ENCODE data around the gene ZBTB20. TPM values are rescaled to one million over a fixed set of nuclear protein-coding genes. Genes with fewer than 3 reads are reported as not detected.

The ZBTB20 gene
- total and polyA plus RNA-seq, 12 donors = 2.8 to 167 (median 108) TPM

DNA sequence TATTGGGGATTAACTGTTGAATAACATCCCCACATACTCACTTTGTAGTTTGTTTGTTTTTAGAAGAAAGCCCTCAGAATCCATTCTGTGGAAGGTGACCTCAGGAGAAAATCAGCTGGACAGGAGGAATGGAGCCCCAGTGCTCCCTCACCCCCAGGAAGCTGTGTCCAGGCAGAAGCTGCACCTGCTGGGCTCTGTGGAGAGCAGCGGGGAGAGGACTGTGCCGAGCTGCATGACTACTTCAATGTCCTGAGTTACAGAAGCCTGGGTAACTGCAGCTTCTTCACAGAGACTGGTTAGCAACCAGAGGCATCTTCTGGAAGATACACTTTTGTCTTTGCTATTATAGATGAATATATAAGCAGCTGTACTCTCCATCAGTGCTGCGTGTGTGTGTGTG is 839.3 kb downstream of the ZBTB20 start:
- TF ChIP-seq POLR2A (IDR thresholded peaks at IDR 0.05) = no peak
- TF ChIP-seq, protein P1, sequence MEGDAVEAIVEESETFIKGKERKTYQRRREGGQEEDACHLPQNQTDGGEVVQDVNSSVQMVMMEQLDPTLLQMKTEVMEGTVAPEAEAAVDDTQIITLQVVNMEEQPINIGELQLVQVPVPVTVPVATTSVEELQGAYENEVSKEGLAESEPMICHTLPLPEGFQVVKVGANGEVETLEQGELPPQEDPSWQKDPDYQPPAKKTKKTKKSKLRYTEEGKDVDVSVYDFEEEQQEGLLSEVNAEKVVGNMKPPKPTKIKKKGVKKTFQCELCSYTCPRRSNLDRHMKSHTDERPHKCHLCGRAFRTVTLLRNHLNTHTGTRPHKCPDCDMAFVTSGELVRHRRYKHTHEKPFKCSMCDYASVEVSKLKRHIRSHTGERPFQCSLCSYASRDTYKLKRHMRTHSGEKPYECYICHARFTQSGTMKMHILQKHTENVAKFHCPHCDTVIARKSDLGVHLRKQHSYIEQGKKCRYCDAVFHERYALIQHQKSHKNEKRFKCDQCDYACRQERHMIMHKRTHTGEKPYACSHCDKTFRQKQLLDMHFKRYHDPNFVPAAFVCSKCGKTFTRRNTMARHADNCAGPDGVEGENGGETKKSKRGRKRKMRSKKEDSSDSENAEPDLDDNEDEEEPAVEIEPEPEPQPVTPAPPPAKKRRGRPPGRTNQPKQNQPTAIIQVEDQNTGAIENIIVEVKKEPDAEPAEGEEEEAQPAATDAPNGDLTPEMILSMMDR (IDR thresholded peaks at IDR 0.05) = no peak
- Histone ChIP-seq H3K4me3 (no peak overlapping the region), H3K36me3 (replicated peaks in 1 of 2) (no peaks in the 10 kb centered on the region), H3K4me1 (replicated peaks in 1 of 2) (no peaks in the 10 kb centered on the region), H3K27me3 (no peaks in the 10 kb centered on the region), H3K27ac (no peak overlapping the region), H3K9me3 (replicated peaks in 1 of 3) (no peaks in the 10 kb centered on the region)
- DNase-seq = no peak
- 53 to 76% (median 68%) methylated on average over 3 of the region's 3 CpGs for WGBS, 4 donors
- intact Hi-C loops (cut with DNase I) = no loop called here

DNA sequence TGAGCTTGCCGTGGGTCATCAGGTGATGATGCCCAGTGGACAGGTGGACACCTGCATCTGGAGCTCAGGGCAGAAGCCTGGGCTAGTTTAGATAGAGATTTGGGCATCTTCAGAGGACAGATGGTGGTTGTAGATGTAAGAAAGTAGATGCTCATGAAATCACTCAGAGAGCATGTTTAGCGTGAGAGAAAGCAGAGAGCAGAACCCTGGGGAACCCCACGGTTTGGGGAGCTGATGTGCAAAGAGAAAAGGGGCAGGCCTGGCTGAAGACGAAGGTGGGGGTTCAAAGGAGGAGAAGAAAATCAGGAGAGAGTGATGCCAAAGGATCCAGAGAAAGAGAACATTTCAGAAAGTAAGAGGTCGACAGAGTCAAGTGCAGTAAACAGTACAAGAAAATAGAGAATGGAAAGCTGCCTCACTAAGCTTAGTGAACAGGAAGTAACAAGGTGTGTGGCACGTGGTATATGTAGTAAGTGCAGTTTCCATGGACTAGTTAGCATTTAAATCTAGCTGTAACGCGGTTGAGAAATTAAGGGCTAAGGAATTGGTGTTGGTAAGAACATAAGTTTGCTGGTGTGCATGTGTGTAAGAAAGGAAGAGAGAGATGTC is 839.8 kb downstream of the ZBTB20 start:
- Histone ChIP-seq H3K27me3 (no peaks in the 10 kb centered on the region), H3K9me3 (replicated peaks in 1 of 3) (no peaks in the 10 kb centered on the region), H3K4me3 (no peak overlapping the region), H3K27ac (no peak overlapping the region), H3K36me3 (replicated peaks in 1 of 2) (no peaks in the 10 kb centered on the region), H3K4me1 (replicated peaks in 1 of 2) (no peaks in the 10 kb centered on the region)
- TF ChIP-seq POLR2A (IDR thresholded peaks at IDR 0.05) = no peak
- TF ChIP-seq, protein P1 (IDR thresholded peaks at IDR 0.05) = no peak
- 82 to 84% (median 83%) methylated on average over 8 of the region's 8 CpGs for WGBS, 4 donors
- no peak for DNase-seq
- intact Hi-C loops (cut with DNase I) = no loop called here

DNA sequence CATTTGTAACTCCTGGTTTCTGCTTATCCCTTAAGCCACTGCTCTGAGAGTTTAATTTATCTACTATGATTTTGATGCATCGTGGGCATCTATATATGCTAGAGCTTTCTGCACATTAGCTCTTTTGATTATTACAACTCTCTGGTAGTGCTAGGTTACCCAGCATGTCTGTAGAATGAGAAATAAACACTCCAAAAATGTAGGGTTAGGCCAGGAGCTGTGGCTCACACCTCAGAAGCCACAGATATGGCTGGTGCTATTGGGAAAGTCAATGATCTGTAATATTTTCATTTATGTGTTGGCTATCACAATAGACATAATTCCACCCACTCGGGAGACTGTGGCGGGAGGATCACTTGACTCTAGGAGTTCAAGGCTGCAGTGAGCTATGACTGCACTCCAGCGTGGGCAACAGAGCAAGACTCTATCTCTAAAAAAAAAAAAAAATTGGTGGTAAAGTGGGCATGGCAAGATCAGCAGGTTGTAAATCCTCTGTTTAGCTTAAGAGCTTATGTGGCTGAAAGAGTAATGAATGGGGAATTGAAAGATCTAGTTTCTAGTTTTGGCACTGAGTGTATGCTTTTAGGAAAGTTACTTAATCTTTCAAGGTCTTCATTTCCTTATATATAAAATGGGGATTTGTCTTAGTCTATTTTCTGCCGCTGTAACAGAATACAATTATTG is 847.0 kb downstream of the ZBTB20 start:
- no peak for TF ChIP-seq POLR2A (IDR thresholded peaks at IDR 0.05)
- TF ChIP-seq, protein P1 (IDR thresholded peaks at IDR 0.05) = no peak
- H3K9me3 ChIP-seq (replicated peaks in 1 of 3) = no peaks in the 10 kb centered on the region
- no peaks in the 10 kb centered on the region for H3K36me3 ChIP-seq (replicated peaks in 1 of 2)
- WGBS, 4 donors = 79 to 82% (median 80%) methylated on average over 5 of the region's 5 CpGs
- intact Hi-C loops (cut with DNase I) = no loop called here
- no peaks in the 10 kb centered on the region for H3K4me1 ChIP-seq (replicated peaks in 1 of 2)
- H3K4me3 ChIP-seq = no peak overlapping the region
- no peak for DNase-seq
- no peak overlapping the region for H3K27ac ChIP-seq
- H3K27me3 ChIP-seq = no peaks in the 10 kb centered on the region

DNA sequence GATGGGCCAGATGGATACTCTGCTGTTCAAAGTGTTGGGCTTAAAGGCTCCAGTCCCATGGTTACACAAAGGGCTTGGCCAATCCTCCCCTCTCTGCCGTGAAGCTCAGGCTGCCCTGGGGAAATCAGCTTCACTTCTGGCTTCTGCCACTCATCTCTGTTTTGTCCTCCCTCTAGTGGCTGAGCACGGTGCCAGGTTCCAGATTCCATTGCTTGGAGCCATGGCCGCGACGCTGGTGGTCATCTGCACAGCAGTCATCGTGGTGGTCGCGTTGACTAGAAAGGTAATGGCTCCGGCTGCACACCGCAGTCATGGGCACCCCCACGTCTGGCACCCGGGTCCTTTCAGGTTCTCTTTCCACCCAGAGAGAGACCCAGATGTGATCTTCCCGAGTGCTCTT is 847.7 kb downstream of the ZBTB20 start:
- TF ChIP-seq, protein P1 (IDR thresholded peaks at IDR 0.05) = peak in 3 of 6 experiments; percentile 15 to 29 (median 23)
- TF ChIP-seq POLR2A (IDR thresholded peaks at IDR 0.05) = no peak
- intact Hi-C loops (cut with DNase I) = no loop called here
- Histone ChIP-seq H3K36me3 (replicated peaks in 1 of 2) (no peaks in the 10 kb centered on the region), H3K27me3 (no peaks in the 10 kb centered on the region), H3K27ac (no peak overlapping the region), H3K9me3 (replicated peaks in 1 of 3) (no peaks in the 10 kb centered on the region), H3K4me3 (no peak overlapping the region), H3K4me1 (replicated peaks in 1 of 2) (no peaks in the 10 kb centered on the region)
- 68 to 88% (median 84%) methylated on average over 7 to 13 of the region's 13 CpGs for WGBS, 4 donors
- peak in 2 of 7 donors; percentile 14 to 15 for DNase-seq
